ENCODE results near the gene PVALB. TPM values are rescaled to one million over a fixed set of nuclear protein-coding genes. Genes with fewer than 3 reads are reported as not detected.

Gene PVALB
- total and polyA plus RNA-seq, 10 of the 15 experiments (the other 5 are each of a cell fraction or from before 2014, with no cell fraction given) = not detected

- TF ChIP-seq RAD51 (IDR thresholded peaks at IDR 0.05) (no peak), FOXK2 (IDR thresholded peaks at IDR 0.05) (no peak), SKIL (IDR thresholded peaks at IDR 0.05; ENCODE audit: low read depth, poor library complexity, severe bottlenecking) (no peak)
Observed at GRCh38 chr22:36831206-36831605, 14.4 kb upstream of the PVALB start (continued).

- Histone ChIP-seq H2AFZ (ENCODE audit: control insufficient read depth, low read depth, low read length) (no peak overlapping the region), H3K27me3 (replicated peaks in 1 of 2; ENCODE audit: control insufficient read depth in 2 of 2, insufficient read depth in 2 of 2, low read length in 1 of 2) (peaks cover 0 to 3% of the 10 kb centered on the region in 2 experiments; a peak in 1 of 4 replicates), H3K79me2 (ENCODE audit: control insufficient read depth, insufficient read depth, low read length) (no peaks in the 10 kb centered on the region), H3K4me1 (ENCODE audit: control insufficient read depth, insufficient read depth, low read length) (peaks cover 2% of the 10 kb centered on the region; the same call in 1 of the 2 replicates), H3K36me3 (ENCODE audit: control insufficient read depth in 2 of 2, insufficient read depth in 2 of 2, low read length in 1 of 2) (no peaks in the 10 kb centered on the region), H3K9me3 (replicated peaks; ENCODE audit: control insufficient read depth, insufficient read depth, low read length) (no peaks in the 10 kb centered on the region; the same call in 2 of the 3 replicates), H4K20me1 (ENCODE audit: control insufficient read depth, insufficient read depth) (no peaks in the 10 kb centered on the region), H3K4me2 (ENCODE audit: control insufficient read depth, insufficient read depth) (no peak overlapping the region), H3K4me3 (no peak overlapping the region), H3K9ac (ENCODE audit: control insufficient read depth, insufficient read depth, low read length) (no peak overlapping the region), H3K27ac (ENCODE audit: control insufficient read depth, insufficient read depth) (no peak overlapping the region)
- FAIRE-seq (no peak), ATAC-seq (no peak), DNase-seq (ENCODE audit: low read depth, low spot score) (no peak)
- ChIA-PET POLR2A (no interaction called here), SMC1A (ENCODE audit: uncharacterized antibody, unreplicated experiment) (no interaction called here), RAD21 (ENCODE audit: unreplicated experiment) (no interaction called here), CTCF (interaction anchor here (0.6 kb wide), 1 partner anchor 296 kb away, joined by 3 read pairs; no protein-coding TSS in a partner anchor)
- no peak for TF ChIP-seq BHLHE40 (IDR thresholded peaks at IDR 0.05; ENCODE audit: borderline replicate concordance in 1 of 2, low read depth in 2 of 2, low read length in 1 of 2)
- no TSS peak for BruUV-seq (replicated peaks)
- 8% methylated on average over 2 of the region's 2 CpGs for WGBS (ENCODE audit: insufficient coverage, insufficient replicate concordance, low lambda C conversion rate, missing lambda C conversion rate)
- intact Hi-C loops (cut with micrococcal nuclease; ENCODE audit: unreplicated experiment) = no loop called here
- in situ Hi-C loops (cut with MboI) = no loop called here
Observed at GRCh38 chr22:36830601-36831000, 13.8 kb upstream of the PVALB start.

All from GM12878 (cell line).